ENCODE measurements around the gene IL24. TPM values are rescaled to one million over a fixed set of nuclear protein-coding genes. Genes with fewer than 3 reads are reported as not detected.

The IL24 gene
- polyA plus RNA-seq, 1 donor (not counting 4 experiments of a cell fraction or from before 2014, with no cell fraction given): 2.3 TPM

DNA sequence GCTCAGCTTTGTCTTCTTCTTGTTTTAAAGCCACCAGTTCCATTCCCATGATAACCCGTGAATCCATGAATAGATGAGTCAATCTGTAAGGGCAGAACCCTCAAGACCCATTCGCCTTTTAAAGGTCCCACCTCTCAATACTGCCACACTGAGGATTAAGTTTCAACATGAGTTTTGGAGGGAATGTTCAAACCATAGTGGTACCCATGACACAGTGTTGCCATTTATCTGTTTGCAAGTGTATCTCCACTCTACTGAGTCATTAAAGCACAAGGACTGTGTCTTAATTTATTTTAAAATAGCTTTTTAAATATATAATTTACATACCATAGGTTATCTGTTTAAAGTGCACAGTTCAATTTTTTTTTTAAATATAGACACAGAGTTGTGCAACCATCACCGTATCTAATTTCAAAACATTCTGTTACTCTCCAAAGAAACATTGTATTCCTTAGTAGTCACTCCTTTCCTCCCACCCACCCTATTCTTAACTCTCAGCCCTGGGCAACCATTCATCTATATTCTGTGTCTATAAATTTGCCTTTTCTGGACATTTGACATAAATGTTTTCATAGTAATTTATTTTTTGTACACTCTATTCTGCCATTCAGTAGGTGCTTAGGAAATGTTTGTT lies 4.8 kb upstream of the IL24 start:
- DNase-seq (ENCODE audit: low read depth, low spot score): no peak
- Histone ChIP-seq H4K20me1 (ENCODE audit: control insufficient read depth, extremely low read depth, insufficient read depth, low read length) (no peaks in the 10 kb centered on the region), H3K79me2 (ENCODE audit: control insufficient read depth, insufficient read depth, low read length) (no peaks in the 10 kb centered on the region), H3K36me3 (ENCODE audit: control insufficient read depth in 2 of 2, extremely low read depth in 1 of 2, insufficient read depth in 2 of 2, low read length in 2 of 2) (no peaks in the 10 kb centered on the region), H3K9ac (ENCODE audit: control insufficient read depth, extremely low read depth, insufficient read depth, low read length) (no peak overlapping the region), H3K27ac (ENCODE audit: control insufficient read depth, insufficient read depth, low read length) (peak overlapping the region; percentile 100), H3K9me1 (ENCODE audit: control insufficient read depth, extremely low read depth, insufficient read depth, low read length) (no peaks in the 10 kb centered on the region), H3K27me3 (ENCODE audit: control insufficient read depth, extremely low read depth, insufficient read depth, low read length) (no peaks in the 10 kb centered on the region), H3K4me2 (ENCODE audit: control insufficient read depth, extremely low read depth, insufficient read depth, low read depth, low read length) (no peak overlapping the region), H2AFZ (ENCODE audit: control insufficient read depth, low read length) (no peak overlapping the region), H3K4me1 (ENCODE audit: control insufficient read depth, extremely low read depth, insufficient read depth, low read length) (peaks cover 87% of the 10 kb centered on the region), H3K9me3 (ENCODE audit: control insufficient read depth, low read depth, low read length) (no peaks in the 10 kb centered on the region), H3K4me3 (ENCODE audit: control insufficient read depth in 2 of 3, extremely low read depth in 1 of 3, insufficient read depth in 2 of 3, low read depth in 1 of 3, low read length in 3 of 3) (no peak overlapping the region)
- FAIRE-seq: no peak
- dilution Hi-C loops (cut with MboI; ENCODE audit: extremely low pct_ligation_motif_present, low sequenced_read_pairs): no loop called here
- TF ChIP-seq EZH2 (IDR thresholded peaks at IDR 0.05; ENCODE audit: low read length): no peak
- TF ChIP-seq, protein P1, sequence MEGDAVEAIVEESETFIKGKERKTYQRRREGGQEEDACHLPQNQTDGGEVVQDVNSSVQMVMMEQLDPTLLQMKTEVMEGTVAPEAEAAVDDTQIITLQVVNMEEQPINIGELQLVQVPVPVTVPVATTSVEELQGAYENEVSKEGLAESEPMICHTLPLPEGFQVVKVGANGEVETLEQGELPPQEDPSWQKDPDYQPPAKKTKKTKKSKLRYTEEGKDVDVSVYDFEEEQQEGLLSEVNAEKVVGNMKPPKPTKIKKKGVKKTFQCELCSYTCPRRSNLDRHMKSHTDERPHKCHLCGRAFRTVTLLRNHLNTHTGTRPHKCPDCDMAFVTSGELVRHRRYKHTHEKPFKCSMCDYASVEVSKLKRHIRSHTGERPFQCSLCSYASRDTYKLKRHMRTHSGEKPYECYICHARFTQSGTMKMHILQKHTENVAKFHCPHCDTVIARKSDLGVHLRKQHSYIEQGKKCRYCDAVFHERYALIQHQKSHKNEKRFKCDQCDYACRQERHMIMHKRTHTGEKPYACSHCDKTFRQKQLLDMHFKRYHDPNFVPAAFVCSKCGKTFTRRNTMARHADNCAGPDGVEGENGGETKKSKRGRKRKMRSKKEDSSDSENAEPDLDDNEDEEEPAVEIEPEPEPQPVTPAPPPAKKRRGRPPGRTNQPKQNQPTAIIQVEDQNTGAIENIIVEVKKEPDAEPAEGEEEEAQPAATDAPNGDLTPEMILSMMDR (optimal IDR thresholded peaks at IDR 0.05 in 1 of 3, IDR thresholded peaks at IDR 0.05 in 1 of 3, conservative IDR thresholded peaks at IDR 0.05 in 1 of 3; ENCODE audit: extremely low read depth in 1 of 3, insufficient read depth in 2 of 3, low read length in 3 of 3): no peak

DNA sequence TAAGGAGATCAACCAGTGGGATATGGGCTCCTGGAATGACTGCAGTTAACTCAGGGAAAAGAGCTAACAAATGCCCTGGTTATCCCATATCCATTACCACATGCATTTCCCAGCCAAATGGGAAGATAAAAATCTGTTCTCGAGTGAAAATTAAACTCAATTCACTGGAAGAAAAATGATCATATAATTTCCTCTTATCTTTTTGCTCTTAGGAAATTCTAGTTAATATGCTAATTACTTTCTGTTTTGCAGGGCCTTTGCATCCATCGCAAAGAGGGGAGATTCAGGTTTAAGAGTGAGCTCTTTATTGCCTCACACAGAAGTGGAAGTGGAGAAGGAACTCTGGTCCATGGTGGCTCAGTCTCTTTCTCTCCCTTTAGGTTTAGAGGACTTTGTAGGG lies 3.9 kb upstream of the IL24 start:
- DNase-seq (ENCODE audit: low read depth, low spot score): no peak
- Histone ChIP-seq H3K9ac (ENCODE audit: control insufficient read depth, extremely low read depth, insufficient read depth, low read length) (no peak overlapping the region), H3K9me3 (ENCODE audit: control insufficient read depth, low read depth, low read length) (no peaks in the 10 kb centered on the region), H2AFZ (ENCODE audit: control insufficient read depth, low read length) (peak overlapping the region; percentile 21), H3K79me2 (ENCODE audit: control insufficient read depth, insufficient read depth, low read length) (no peaks in the 10 kb centered on the region), H3K4me2 (ENCODE audit: control insufficient read depth, extremely low read depth, insufficient read depth, low read depth, low read length) (no peak overlapping the region), H3K27ac (ENCODE audit: control insufficient read depth, insufficient read depth, low read length) (peak overlapping the region; percentile 98), H4K20me1 (ENCODE audit: control insufficient read depth, extremely low read depth, insufficient read depth, low read length) (no peaks in the 10 kb centered on the region), H3K4me1 (ENCODE audit: control insufficient read depth, extremely low read depth, insufficient read depth, low read length) (peaks cover 86% of the 10 kb centered on the region), H3K4me3 (ENCODE audit: control insufficient read depth in 2 of 3, extremely low read depth in 1 of 3, insufficient read depth in 2 of 3, low read depth in 1 of 3, low read length in 3 of 3) (no peak overlapping the region), H3K27me3 (ENCODE audit: control insufficient read depth, extremely low read depth, insufficient read depth, low read length) (no peaks in the 10 kb centered on the region), H3K36me3 (ENCODE audit: control insufficient read depth in 2 of 2, extremely low read depth in 1 of 2, insufficient read depth in 2 of 2, low read length in 2 of 2) (no peaks in the 10 kb centered on the region), H3K9me1 (ENCODE audit: control insufficient read depth, extremely low read depth, insufficient read depth, low read length) (no peaks in the 10 kb centered on the region)
- dilution Hi-C loops (cut with MboI; ENCODE audit: extremely low pct_ligation_motif_present, low sequenced_read_pairs): no loop called here
- TF ChIP-seq, protein P1 (optimal IDR thresholded peaks at IDR 0.05 in 1 of 3, IDR thresholded peaks at IDR 0.05 in 1 of 3, conservative IDR thresholded peaks at IDR 0.05 in 1 of 3; ENCODE audit: extremely low read depth in 1 of 3, insufficient read depth in 2 of 3, low read length in 3 of 3): no peak
- TF ChIP-seq EZH2 (IDR thresholded peaks at IDR 0.05; ENCODE audit: low read length): no peak
- no peak for FAIRE-seq
